Measurements from ENCODE around the gene PTGES2.

The PTGES2 gene

DNA sequence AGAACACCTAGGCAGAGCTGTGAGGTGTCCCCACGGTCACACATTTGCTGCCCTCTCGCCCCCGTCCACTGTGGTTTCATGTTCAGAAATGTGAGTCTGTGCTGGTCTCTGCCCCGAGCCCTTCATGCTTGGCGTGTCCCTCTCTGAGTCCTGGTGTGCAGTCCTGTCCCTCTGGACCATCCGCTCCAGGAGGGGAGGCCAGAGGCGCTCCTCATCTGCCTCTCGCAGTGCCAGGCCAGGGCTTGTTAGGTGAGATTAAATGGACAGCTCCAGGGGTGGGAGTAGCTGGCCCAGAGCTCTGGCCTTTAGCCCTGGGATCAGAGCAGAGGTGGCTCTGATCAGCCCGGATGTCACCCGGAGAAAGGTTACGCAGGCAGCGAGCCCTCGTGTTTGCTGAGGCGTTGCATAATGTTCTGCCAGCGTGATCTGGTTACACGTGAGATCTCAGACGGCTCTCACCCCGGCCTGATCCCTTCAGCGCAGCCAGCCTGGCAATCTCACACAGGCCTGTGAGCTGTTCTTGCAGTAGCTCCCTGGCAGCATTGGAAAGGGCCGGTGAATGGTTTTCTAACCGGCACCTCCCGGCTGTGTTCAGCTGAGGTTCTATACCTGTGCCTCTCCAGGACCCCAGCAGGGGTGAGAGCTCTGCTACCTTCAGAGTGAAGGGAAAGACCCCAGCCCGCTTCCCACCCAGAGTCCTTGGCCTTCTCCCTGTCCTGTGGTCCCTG lies 24.5 kb downstream of the PTGES2 start:
- no peak for DNase-seq

DNA sequence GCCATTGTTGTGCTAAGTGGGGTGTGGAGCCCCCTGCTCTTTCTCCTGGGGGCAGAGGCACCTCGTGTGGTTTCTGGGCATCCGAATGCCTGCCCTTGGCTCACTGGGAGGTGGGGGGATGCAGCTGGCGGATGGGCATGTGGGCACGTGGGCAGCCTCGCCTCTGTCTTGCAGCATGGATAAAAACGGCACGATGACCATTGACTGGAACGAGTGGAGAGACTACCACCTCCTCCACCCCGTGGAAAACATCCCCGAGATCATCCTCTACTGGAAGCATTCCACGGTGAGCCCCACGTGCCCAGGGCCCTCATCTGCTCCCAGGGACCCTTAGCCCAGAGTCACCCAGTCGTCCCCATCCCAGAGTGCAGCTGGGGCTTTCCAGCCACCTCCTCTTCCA lies 25.3 kb downstream of the PTGES2 start:
- DNase-seq: no peak

DNA sequence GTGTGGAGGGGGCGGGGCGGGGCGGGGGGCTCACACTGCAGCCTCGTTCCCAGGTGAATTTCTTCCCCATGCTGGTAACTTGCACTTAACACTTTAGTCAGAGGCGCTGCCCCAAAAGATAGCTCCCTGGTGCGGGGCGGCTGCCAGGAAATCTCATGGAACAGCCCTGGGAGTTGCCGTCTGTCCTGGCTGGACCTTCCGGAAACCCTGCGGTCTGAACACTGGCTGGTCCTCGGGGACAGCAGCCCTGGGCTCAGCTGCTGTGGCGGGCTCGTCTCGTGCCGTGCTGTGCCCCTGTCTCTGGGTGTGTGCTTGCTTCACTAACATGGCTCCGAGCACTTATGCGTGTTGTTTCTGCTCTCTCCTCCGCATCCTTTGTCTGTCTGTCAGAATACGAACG lies 25.8 kb downstream of the PTGES2 start:
- DNase-seq: no peak

DNA sequence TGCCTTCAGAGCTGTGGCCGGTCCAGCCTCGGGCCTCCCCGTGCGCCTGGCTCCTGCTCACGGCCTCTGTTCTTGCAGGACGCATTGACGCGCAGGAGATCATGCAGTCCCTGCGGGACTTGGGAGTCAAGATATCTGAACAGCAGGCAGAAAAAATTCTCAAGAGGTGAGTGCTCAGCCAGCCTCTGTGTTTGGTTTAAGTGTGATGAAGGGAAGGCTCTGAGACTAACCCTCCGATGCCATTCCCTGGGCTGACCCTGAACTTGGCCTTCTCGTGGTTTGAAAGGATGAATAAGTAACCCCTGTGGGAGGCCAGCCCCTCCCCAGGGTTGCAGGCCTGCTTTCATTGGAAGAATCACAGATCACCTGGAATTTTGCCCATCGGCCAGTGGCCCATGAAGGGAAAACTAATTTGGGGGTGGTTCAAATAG lies 26.3 kb downstream of the PTGES2 start:
- no peak for DNase-seq

DNA sequence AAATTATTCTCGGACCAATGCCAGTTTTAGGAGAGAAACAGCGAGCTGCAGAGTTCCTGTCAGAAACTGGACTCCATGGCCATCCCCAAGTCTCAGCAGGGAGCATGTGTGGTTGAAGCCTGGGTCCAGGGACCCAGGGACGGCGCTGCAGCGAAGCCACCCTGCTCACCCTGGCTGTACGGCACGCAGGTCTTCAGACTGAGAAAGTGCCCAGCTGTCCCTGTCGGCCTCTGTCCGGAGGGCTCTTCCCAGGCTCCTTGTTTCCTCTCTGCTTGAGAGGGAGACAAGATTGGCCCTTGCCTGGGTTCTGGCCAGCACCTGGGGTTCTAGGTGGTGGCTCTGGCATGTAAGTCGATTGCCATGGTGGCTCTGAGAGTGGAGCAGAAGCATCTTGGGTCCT lies 26.9 kb downstream of the PTGES2 start:
- DNase-seq: no peak

DNA sequence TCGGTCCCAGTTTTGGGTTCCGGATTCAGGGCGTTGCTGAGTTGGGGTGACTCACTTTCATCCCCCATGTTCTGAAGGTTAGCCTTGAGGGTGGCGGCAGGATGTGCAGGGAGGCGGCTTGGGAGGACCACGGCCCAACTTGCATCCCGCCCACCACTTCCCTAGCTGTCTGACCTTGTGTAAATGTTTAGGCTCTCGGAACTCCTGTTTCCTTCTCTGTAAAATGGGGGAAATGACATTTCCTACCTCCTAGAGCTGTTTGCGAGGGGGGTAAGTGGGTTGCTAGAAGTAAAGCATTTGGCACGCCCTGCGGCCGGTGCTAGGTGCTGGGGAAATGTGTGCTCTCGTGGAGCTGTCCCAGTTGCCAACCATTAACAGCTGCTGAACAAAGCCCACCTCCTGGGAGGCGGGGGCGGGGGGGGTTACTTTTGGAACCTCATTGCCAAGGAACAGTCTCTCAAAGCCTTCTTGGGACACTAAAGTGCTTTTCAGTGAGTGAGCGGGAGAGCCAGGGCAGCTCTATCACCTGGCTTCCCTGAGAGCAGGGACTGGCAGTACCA lies 27.5 kb downstream of the PTGES2 start:
- DNase-seq: no peak

DNA sequence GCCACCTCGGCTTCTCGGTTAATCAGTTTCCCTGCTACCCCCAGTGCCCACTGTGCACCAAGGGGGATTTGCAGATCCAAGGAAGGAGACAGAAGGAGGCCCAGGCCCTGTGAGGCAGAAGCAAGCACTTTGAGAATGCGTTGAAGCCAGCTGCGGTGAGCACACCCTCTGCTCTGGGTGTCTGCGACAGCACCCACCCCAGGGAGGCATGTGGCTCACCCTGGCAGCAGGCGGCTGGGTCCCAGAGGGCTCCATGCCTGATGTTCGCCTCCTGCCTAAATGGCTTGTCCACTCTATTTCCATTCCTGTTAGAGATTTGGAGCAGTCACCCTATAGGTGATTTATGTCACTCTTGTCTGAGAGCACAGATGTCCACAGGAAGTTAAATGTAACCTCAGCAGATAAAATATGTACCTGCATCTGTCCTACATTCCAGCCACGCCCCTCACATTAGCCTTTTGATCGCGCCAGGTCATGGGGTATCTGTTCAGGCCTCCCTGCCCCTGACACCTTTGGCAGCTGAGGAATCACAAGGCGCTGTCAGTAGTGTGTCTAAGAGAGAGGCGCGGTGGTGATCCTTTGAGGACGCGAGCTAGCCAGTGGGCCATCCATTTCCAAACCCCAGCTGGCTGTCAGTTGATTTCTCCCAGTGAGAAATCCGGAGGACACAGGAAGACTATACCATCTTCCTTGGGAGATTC lies 28.1 kb downstream of the PTGES2 start:
- DNase-seq: no peak

DNA sequence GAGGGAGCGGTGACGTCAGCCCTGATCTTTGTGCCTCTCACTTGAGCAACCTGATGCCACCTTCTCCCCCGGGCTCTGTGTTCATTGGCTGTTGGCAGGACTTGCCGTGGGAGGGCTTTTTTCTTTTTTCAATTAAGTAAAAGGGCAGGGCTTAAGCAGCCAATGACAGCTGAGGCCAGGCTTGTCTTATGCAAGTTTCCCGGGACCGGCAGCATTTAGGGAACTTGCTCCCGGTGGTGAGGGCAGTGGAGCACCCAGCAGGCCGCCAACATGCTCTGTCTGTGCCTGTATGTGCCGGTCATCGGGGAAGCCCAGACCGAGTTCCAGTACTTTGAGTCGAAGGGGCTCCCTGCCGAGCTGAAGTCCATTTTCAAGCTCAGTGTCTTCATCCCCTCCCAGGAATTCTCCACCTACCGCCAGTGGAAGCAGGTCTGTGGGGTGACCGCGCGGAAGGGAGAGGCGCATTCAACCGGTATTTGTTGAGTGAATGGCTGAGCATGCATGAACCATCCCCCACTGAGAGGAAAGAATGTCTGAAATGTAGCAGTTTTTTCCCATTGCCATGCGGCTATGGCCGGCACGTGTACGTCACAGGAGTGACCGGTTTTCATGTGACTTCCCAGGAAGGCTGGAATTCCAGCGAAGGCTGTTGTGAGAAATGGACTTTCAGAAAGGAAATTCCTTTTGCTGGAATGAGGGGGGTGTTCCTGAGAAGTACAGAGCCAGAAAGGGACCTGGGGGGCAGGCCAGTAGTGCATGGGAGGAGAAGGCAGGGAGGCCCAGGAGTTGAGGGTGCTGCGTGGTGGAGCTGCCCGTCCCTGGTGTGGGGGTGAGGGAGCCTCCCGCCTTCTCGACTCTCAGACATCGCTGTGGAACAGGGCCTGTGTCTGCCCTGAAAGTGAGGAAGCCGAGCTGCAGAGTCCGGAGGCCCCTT lies 29.0 kb downstream of the PTGES2 start:
- no peak for DNase-seq

DNA sequence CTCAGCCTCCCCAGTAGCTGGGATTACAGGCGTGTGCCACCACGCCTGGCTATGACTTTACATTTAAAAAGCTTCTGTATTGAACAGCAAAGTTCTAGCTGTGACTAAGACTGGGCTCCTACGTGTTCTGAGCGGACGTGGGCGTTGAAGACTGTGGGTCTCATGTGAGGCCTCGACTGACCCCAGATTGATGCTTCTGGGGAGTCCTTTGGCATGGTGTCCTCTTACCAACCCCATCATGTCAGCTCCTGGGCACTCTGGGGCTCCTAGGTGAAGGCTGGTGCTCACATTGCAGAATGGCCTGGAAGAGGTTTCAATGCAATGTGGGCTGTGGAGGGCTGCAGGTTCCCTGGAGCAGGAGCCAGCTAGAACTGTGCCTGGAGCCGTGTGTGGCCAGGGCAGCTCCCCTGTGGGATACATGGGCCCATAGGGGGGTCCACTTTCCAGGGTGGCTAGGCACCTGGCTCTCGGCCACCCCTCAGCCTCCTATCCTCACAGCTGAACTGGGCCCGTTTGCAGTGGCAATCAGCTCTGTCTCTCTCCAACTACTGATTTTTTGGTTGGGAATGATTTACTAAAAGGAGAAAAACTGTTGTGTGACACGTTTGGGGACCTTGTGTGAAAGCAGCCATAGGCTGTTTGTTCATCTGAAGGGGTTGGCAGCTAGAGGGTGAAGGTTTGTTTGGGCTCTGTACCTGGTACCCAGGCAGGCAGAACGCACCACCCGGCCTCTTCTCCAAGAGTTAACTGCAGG lies 29.8 kb downstream of the PTGES2 start:
- no peak for DNase-seq

DNA sequence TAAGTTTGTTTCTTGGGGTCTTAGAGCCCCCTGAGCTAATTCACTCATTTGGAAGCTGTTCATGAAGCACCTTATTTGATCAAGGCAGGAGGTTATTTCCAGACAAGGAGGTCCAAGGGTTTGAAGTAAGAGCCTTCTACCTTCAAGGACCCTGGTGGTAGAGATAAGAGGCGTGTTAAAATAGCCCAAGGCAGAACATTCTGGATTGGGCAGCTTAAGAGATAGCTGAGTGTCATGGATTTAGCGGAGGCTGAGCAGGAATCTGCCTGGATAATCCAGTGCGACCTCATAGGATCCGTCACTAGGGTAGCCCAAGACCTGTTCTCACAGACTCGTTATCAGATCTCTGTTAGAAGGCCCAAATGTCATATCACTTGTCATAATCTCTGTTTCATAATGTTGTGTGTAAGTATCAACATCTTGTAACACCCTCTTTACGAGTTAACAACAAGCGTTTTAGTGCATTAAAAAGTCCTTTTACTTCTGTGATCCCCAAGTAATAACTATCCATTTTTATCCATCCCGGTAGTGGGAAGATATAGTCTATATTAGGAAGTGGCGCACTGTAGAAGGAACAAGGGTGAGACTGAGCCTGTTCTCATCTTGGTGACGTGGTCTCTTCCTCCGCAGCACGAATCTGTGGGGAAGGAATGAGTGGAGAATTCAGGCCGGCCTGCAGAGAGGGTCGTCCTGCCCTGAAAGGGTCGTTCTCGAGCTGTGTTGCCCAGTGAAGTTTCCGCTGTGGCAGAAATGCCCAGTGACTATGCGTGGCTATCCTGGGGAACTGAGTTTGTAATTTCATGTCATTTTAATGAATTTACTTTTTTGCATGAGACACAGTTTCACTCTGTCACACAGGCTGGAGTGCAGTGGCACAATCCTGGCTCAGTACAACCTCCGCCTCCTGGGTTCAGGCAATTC lies 30.7 kb downstream of the PTGES2 start:
- DNase-seq: no peak

DNA sequence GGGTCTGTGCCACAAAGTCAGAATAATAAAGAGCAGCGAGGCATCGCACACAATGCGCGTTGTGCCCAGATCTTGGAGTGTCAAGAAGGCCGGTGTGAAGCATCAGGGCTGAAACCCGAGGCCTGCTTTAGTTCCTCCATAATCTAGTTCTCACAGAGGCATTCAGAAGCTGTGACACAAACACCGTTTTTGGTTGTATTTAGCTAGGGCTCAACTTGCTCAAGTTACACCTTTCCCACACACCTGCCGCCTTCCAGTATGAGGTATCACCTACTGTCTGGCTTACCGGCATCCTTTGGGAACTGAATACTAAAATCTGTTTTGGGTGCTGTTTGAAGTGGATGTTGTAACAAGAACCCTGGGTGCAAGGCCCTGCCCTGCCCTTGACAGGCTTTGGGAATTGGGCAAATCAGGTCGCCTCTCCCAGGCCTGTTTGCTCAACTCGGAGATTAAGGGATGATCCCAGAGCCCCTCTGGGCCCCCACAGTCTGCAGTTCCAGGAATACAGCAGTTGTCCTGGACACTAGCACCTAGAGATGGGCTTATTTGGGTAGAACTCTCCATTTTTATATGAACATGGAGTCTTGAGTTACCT lies 32.5 kb downstream of the PTGES2 start:
- no peak for DNase-seq

DNA sequence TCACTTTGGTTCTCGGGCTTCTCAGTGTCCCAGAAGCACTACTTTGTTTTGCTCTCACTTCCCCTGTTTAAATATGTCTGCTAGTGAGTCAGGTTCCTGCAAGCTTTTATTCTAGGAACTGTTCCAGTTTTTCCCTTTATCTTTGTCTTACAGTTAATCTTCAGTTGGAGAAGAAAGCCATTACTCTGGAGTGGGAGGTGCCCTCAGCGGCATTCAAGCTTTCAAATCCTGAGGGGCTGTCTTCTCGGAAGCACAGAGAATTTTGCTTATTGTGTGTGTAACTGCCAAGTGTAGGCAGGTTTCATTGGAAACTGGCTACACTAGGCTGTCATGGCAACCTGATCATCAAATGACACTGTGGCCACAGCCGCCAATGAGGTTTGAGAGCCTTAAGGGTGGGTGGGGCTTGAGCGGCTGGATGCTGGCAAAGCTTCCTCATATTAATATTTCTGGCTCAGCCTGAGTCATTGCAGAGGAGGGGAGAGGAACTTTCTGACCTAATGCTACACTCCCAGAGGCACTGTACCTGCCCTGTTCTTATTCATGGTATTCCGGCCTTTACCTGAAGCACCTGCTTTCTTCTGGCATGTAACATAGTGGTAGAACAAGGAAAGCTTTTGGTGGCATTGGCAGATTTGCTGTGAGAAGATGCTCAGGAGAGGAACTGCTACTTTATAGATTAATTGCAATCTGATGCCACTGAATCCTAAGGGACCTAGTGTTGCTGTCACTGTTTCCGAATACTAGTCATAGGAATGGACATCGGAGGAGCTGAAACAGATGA lies 33.2 kb downstream of the PTGES2 start:
- peak; percentile 56 for DNase-seq

DNA sequence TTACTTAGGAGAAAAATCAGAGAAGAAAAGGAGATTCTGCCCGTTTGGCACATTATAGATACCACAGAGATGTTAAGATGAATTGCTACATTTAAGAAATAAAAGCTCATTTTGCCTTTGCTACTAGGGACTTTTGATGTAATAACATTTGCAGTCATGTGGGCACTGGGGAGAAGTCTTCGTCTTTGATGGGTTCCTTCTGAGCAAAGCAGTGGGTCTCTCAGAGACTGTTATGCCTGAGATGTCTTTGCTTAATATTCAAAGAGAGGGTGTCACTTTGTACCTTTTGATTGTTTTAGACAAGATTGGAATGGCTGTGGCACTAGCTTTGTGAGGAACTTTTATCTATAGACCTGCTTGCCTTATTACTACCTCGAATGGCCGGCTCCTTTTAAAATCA lies 34.5 kb downstream of the PTGES2 start:
- no peak for DNase-seq

DNA sequence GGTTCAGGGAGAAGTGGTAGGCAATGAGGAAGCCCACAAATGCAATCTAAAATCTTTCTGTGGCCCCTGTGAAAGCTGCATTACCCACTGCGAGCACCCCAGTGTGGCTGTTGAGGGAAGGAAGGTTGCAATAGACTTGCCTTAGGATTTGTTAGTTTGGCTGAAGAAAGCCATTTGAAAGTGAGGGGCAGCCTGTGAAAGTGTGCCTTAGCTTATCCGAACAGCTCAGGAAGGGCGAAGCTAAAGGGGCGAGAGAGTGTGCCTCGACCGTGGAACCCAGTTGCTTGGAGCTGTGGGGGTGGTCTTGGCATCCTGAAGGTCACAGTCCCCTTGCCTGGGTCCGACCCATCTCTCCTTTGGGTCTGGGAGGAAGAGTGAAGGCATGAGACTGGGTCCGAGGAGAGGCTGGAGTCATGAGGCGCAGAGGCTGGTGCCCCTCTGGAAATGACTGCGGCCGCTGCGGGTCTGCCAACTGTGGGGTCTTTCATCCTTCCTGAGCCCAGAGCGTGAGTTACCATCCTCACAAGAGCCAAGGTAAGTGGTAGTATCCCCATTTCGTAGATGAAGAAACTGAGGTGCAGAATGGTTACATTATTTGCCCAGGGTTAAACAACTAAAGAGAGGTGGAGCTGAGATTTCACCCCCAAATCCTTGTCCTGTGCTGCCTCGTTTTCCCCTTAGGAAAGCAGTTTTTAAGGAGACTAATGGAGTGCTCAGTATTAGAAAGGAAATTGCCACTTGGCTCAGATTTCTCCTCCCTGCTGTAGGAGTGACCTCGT lies 35.1 kb downstream of the PTGES2 start:
- no peak for DNase-seq

DNA sequence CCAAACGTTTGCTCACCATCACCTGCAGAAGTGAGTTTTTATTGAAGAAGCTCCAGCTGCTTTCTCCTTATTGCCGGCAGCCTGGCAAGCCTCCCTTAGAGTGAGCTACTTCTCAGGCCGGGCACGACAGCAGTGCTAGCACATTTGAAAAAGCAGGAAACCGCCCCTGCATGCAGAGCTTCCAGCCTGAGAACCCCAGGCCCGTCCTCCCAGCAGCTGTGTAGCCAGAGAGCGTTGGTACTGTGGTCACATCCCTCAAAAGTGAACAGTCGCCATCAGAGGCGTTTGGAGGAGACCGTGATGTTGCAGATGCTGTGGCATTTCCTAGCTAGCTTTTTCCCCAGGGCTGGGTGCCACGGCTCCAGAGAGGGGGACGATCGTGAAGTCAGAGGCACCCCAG lies 36.0 kb downstream of the PTGES2 start:
- no peak for DNase-seq

DNA sequence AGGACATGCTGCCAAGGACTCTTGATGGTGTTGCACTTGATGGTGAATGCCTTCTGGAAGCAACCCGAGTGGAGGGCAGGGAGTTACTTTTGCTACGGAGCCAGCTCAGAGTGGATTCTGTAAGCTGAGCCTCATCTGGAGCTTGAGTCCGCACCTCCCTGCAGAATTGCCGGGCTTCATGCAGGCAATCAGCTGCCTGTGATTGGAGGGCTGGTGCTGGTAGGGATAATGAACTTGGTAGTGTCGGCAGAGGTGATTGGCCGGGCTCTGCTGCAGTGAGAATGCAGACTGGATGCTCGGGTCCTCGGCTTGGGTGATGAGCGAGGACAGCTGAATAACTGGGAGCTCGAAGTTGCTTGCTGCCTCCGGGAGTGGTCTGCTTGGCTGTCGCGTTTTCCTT lies 36.4 kb downstream of the PTGES2 start:
- DNase-seq: no peak

DNA sequence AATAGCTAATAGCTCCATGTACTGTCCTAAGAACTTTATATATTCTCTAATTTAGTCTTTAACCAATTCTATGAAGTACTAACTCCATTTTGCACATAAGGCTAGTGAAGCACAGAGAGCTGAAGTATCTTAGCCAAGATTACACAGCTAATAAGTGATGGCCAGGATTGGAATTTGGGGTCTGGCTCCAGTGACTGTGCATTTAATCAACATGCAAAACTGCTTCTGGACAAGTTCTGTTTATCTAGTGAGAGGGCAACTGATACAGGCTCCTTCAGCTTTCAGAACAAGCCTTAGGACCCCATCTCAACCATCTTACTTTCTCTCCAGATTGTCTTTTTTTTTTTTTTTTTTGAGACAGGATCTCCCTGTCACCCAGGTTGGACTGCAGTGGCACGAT lies 38.2 kb downstream of the PTGES2 start:
- DNase-seq: no peak

DNA sequence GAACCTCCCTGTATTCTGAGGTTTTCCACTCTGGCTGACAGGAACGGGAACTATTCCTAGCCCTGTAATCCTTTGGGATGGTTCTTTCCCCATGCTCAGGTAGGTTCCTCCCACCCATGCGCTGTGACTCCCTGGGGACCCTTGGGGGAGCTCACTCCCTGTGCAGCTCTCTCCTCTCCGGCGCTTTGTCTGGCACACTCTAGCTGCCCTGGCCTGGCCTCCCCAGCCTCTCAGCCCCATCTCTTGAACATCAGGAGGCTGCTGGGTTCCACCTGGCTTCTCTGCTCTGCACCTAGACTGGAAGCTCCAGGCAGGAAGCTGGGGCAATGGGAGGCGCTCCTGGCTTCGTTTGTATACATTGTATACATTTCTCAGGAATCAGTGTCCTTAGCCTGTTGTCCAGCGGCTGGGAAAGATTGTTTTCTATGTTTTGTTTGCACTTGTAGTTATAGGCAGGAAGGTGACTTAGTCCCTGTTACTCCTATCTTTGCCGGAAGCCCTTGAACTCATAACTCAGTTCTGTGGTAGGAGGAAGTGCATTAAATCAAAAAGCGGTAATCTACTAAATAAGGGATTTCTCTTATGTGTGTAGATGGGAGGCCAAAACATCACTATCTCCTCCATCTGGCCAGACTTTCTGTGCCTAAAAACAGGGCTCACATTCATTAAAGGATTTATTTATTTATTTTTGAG lies 39.1 kb downstream of the PTGES2 start:
- no peak for DNase-seq

DNA sequence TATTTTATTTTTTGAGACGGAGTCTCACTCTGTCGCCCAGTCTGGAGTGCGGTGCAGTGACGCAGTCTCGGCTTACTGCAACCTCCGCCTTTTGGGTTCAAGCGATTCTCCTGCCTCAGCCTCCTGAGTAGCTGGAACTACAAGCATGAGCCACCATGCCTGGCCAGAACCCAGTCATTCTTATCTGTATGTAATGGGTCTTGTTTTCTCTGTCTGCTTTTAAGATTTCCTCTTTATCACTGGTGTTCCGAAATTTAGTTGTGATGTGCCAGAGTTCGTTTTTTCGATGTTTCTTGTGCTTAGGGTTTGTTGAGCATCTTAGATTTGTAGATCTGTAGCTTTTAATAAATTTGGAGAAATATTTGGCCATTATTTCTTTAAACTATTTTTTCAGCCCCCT lies 40.3 kb downstream of the PTGES2 start:
- DNase-seq: no peak

All from GOT3 (cell line).